RPMI7951 (cell line): ENCODE measurements around the gene SLC30A9. TPM values are rescaled to one million over a fixed set of nuclear protein-coding genes. Genes with fewer than 3 reads are reported as not detected.

ENCODE experiments used
- DNase-seq: peaks from one replicate; pipeline ENCODE4 v3.0.0-alpha.2; 2012; ENCODE audit warnings: low read depth
- total RNA-seq: library from RNA; depleted of rRNA; stranded (reverse); fragments of >200 nt; shearing (Covaris generic); gene quantifications from 2 replicates; pipeline ENCODE4 v1.2.3, GENCODE V29; 2014

SLC30A9 gene
- total RNA-seq, 1 experiment from 2014 or later, result 52.1 TPM

GRCh38 chr4:41999321-41999720, 9.0 kb downstream of the SLC30A9 start:
- DNase-seq, result no peak

- DNase-seq, result no peak
These were observed 17.9 kb downstream of the SLC30A9 start for GRCh38 chr4:42008011-42008786.

GRCh38 chr4:42015438-42015837, 25.1 kb downstream of the SLC30A9 start:
- no peak for DNase-seq

DNA sequence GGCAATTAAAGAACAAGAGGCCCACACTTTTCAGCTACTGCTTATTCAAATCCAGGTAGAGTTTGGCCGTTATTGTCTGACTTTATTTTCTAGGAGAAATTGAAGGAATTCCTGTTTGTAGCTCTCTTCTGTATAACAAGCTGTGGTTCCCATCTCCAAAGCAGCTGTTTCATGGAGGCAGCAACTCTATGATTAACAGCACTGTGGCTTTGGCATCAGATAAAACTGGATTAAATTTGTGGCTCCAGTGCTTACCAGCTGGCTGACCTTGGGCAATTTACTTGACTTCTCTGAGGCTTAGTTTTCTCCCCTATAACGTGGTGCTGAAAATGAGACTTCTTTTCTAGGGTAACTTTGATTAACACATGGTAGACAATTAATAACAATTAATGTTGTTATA, 28.1 kb downstream of the SLC30A9 start:
- peak; percentile 6 for DNase-seq

GRCh38 chr4:42048394-42048793, 58.1 kb downstream of the SLC30A9 start:
- DNase-seq, result peak; percentile 47

- no peak for DNase-seq
These were observed 60.4 kb downstream of the SLC30A9 start for GRCh38 chr4:42050516-42051249.

DNA sequence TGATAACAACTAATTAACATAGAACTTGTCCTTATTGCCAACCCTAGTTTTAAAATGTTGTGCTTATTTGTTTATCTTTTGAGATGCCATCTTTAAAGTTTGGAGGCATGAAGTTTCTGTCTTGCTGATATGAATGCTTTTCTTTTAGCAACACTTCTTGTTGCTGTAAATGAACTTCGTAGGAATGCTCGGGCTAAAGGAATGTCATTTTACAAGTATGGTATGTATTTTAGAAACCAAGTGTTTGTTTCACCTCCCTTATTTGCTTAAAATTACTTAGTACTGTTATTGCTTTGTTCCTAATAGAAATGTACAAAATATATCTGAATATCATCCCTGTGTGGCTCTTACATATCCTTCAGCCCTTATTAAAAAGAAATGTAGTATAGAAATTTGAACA, 76.1 kb downstream of the SLC30A9 start:
- DNase-seq, result no peak

DNA sequence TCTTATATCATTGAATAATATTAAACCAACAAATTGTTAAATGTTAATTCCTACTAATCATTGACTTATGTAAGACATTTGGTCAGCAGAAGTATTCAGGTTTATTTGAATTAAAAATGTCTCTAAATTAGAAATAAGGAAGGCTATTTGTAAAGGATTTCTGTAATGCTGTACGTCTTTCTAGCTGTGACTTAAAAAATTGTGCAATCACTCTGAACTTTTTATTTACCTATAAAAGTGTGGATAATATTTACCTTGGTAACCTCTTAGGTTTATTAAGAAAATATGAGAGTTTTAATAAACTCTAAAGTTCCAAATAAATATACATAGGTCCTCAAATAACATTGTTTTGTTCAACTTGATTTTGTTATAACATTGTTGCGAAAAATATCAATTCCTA, 76.9 kb downstream of the SLC30A9 start:
- DNase-seq, result no peak

- no peak for DNase-seq
These were observed 80.1 kb downstream of the SLC30A9 start for GRCh38 chr4:42070463-42070862.

DNA sequence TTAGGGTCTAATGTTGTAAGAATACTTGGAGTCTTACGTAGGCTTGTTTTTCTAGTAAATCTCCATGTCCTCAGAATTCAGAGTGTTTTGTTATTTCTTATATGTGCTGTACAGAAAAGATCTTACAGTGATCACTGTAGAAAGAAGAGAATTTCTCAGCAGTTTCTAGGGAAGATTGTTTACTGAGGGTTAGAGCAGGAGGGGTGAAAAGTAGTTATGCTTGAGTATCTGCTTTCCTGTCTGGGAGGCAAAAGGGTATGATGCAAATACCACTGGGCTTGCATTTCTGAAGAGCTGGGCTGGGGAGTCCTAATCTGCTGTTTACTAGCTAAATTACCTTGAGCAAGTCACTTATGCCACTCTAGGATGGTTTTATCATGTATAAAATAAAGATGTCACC, 84.0 kb downstream of the SLC30A9 start:
- no peak for DNase-seq

DNA sequence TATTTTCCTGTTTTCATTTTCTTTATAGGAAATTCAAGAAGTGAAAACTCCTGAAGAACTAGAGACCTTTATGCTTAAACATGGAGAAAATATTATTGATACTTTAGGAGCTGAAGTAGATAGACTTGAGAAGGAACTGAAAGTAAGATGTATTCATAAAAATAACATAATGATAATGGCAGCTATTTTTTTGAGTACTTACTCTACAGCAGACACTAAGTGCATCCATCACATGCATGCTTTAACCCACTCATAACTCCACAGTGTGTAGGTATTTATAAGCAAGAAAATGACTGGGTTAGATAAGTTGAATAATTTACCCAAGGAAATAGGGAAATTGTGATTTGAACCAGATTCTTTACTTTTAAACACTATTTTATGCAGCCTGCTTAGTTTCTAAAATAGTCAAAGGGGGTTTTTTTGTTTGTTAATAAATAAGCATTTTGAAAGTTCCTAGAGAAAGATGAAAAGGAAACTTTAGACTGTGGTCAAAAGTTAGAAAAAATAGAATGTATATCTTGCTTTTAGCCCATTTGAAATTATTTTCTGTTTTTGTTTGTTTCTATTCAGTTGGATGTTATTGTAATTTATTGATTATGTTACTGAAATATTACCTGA, 88.0 kb downstream of the SLC30A9 start:
- DNase-seq, result no peak

GRCh38 chr4:42080306-42080705, 90.0 kb downstream of the SLC30A9 start:
- DNase-seq, result no peak

- no peak for DNase-seq
These were observed 93.5 kb downstream of the SLC30A9 start for GRCh38 chr4:42083816-42084215.

DNA sequence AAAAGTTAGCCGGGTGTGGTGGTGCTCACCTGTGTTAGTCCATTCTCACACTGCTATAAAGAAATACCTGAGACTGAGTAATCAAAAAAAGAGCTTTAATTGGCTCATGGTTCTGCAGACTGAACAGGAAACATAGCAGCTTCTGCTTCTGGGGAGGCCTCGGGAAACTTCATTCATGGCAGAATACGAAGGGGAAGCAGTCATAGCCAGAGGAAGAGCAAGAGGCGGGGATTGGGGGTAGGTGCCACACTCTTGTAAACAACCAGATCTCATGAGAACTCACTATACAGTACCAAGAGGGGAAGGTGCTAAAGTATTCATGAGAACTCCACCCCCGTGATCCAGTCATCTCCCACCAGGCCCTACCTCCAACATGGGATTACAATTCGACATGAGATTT, 98.1 kb downstream of the SLC30A9 start:
- no peak for DNase-seq

GRCh38 chr4:42101446-42101975, 111.2 kb downstream of the SLC30A9 start:
- DNase-seq, result peak; percentile 79

DNA sequence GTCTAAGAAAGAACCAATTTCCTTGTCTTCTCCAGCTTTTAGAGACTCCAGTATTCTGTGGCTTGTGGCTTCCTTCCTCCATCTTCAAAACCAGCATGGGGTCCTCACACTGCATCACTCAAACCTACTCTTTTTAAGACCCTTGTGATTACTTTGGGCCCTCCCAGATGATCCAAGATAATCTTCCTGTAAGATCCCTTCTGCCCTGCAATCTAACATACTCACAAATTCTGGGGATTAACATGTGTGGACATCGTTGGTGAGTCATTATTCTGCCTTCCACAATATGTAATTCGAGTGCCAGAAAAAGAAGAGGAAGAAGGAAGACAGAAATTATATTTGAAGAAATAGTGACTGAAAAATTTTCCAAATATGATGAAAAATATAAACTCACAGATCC, 114.2 kb downstream of the SLC30A9 start:
- DNase-seq, result peak; percentile 15

- no peak for DNase-seq
These were observed 122.5 kb downstream of the SLC30A9 start for GRCh38 chr4:42112846-42113245.

DNA sequence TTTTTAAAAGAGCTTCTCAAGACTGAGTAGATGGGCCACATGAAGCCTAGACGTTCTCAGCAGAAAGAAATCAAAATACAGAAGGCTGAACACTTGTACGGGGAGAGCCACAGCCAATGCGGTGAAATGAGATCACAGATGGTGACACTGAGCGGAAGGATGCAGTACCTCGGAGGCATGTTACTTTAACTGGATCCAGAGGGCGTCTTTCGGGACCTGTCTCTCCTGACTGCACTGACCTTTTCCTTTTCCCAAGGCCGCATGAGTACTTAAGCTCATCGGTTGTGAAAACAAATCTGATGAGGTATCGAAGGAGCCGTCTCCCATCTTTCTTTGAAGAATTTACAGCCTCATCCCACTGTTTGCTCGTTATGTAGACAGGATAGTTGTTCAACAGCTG, 129.6 kb downstream of the SLC30A9 start:
- no peak for DNase-seq

- DNase-seq, result no peak
These were observed 131.9 kb downstream of the SLC30A9 start for GRCh38 chr4:42122237-42122636.

DNA sequence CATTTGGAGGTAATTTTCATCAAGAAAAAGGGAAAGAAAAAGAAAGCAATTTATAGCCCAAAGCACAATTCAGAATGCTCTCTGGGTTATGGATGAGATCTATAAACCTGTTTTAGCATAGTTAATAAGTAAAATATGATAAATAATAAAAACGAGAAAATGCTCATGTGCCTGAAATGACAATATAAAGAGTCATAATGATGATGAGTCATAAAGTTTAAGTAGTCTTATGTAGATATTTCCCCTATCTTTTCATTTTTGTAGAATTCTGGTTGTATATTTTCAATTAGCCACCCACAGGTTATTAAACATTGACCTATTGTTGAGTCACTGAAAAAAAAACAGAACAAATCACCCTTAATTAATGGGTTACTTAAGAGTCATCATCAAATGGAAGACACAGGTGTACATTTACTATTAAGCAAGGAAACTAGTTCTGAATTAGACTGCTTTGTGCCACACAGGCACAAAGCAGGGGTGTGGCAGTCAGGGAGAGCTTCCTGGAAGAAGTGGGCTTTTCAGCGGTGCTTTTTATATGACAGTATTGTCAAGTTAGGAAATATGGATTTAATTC, 132.8 kb downstream of the SLC30A9 start:
- no peak for DNase-seq

DNA sequence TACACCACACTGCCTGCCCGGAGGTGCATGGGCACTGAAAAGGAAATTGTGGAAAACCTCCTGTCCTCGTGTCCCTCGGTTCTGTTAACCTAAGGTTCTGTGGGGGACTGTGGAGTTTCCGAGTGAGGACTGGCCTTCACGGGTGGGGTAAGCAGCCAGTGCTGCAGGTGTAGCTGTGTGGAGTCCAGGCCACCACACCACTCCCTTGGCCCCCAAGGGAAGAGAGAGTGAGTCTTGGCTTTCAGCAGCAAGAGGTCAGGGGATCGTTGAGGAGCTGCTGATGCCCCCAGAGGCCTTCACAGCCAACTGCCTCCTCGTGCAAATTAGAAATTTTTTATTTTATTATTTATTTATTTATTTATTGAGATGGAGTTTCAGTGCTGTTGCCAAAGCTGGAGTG, 141.8 kb downstream of the SLC30A9 start:
- no peak for DNase-seq

DNA sequence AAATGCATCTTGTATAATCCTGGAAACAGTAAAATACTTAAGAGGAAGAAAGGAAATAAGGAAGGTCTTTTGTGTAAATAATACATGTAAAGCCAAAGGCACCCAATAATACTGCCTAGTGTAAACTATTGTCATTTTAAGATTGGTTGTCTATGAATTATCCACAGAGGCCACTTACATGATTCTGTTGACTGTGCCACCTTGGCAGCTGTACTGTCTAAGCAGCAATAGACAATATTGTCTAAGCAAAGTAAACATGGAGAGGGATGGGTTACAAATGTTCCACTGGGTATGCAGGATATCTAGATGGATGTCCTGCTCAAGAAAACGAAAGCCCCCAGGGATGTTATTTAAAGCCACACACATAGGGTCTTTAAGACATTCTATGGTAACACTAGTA, 142.7 kb downstream of the SLC30A9 start:
- DNase-seq, result no peak
